GM12878 (cell line): ENCODE results near the gene EXOC4. TPM values are rescaled to one million over a fixed set of nuclear protein-coding genes. Genes with fewer than 3 reads are reported as not detected.

Source experiments
- ATAC-seq: fragments of 200-7000 bp; cut with Tn5 transposase; 3 replicates; pipeline ENCODE4 v1.9.1; 2020; ENCODE audit warnings: mild to moderate bottlenecking, moderate library complexity
- BruUV-seq: library from RNA; stranded (reverse); fragments of 400-500 nt; replicated peaks from 2 replicates; lab custom pipeline; 2021; lab: Mats Ljungman, UMichigan
- CTCF ChIA-PET: fragments of 300-600 bp; sonication (Branson Sonifier 250); formaldehyde crosslinking; extraction: SDS; loops from one replicate; lab custom pipeline; 2021; ENCODE audit warnings: inconsistent platforms; lab: Yijun Ruan, JAX
- POLR2A ChIA-PET: fragments of 350-600 bp; formaldehyde crosslinking; extraction: SDS; loops from one replicate; lab custom pipeline; 2021; ENCODE audit warnings: inconsistent platforms; lab: Charles Lee
- RAD21 ChIA-PET: fragments of 300-600 bp; sonication (Branson Sonifier 250); formaldehyde crosslinking; loops from one replicate; lab custom pipeline; 2023; ENCODE audit warnings: antibody characterized with exemption; ENCODE audit not compliant: unreplicated experiment; lab: Charles Lee
- SMC1A ChIA-PET: fragments of 300-600 bp; sonication (Branson Sonifier 250); formaldehyde crosslinking; loops from one replicate; lab custom pipeline; 2023; ENCODE audit not compliant: unreplicated experiment, uncharacterized antibody; lab: Charles Lee
- DNase-seq: peaks from one replicate; pipeline ENCODE4 v3.0.0-alpha.2; 2011; ENCODE audit warnings: low read depth, low spot score
- FAIRE-seq: peaks from 3 replicates; lab custom pipeline; 2011; peaks lifted over from hg19 to GRCh38; lab: Jason Lieb, UNC
- H2AFZ ChIP-seq: 2 replicates; pipeline ENCODE4 v1.6.0; 2011; ENCODE audit warnings: low read depth, low read length, control low read depth; ENCODE audit not compliant: control insufficient read depth
- H3K27ac ChIP-seq: 2 replicates; pipeline ENCODE4 v1.5.1; 2011; ENCODE audit warnings: control low read depth; ENCODE audit not compliant: control insufficient read depth, insufficient read depth
- H3K27me3 ChIP-seq, 2 experiments: replicated peaks in 1 of 2; 2 replicates each; pipeline versions ENCODE4 v1.6.0 to v1.6.1; 2011; ENCODE audit warnings: low read length in 1 of 2; ENCODE audit not compliant: control insufficient read depth in 2 of 2, insufficient read depth in 2 of 2
- H3K36me3 ChIP-seq, 2 experiments: 2 replicates each; pipeline ENCODE4 v1.5.1; 2011; ENCODE audit warnings: low read length in 1 of 2; ENCODE audit not compliant: control insufficient read depth in 2 of 2, insufficient read depth in 2 of 2
- H3K4me1 ChIP-seq: 2 replicates; pipeline ENCODE4 v1.6.1; 2011; ENCODE audit warnings: mild to moderate bottlenecking, low read length, moderate library complexity, mixed read lengths; ENCODE audit not compliant: control insufficient read depth, insufficient read depth
- H3K4me2 ChIP-seq: 2 replicates; pipeline ENCODE4 v1.6.0; 2011; ENCODE audit warnings: control low read depth; ENCODE audit not compliant: control insufficient read depth, insufficient read depth
- H3K4me3 ChIP-seq: fragments of 200-600 bp; sonication (generic); 2 replicates; pipeline ENCODE4 v1.5.1; 2016
- H3K79me2 ChIP-seq: 2 replicates; pipeline ENCODE4 v1.6.0; 2011; ENCODE audit warnings: low read length; ENCODE audit not compliant: control insufficient read depth, insufficient read depth
- H3K9ac ChIP-seq: 2 replicates; pipeline ENCODE4 v1.8.0; 2011; ENCODE audit warnings: low read length, control low read depth, mixed read lengths; ENCODE audit not compliant: control insufficient read depth, insufficient read depth
- H3K9me3 ChIP-seq: replicated peaks from 3 replicates; pipeline ENCODE4 v1.5.1; 2011; ENCODE audit warnings: mild to moderate bottlenecking, low read length; ENCODE audit not compliant: control insufficient read depth, insufficient read depth
- H4K20me1 ChIP-seq: 2 replicates; pipeline ENCODE4 v1.6.0; 2011; ENCODE audit not compliant: control insufficient read depth, insufficient read depth
- BCL11A ChIP-seq: IDR thresholded peaks from 2 replicates; pipeline ENCODE4 v1.6.1; 2011; ENCODE audit warnings: low read depth, low read length
- CBFB ChIP-seq: IDR thresholded peaks from 2 replicates; pipeline ENCODE4 v1.6.1; 2016; ENCODE audit warnings: antibody characterized with exemption, low read depth
- CREM ChIP-seq: IDR thresholded peaks from 2 replicates; pipeline ENCODE4 v1.6.1; 2014; ENCODE audit warnings: antibody characterized with exemption, low read depth
- DPF2 ChIP-seq: fragments of 450-650 bp; IDR thresholded peaks from 2 replicates; pipeline ENCODE4 v1.6.1; 2017; ENCODE audit warnings: mild to moderate bottlenecking
- MXI1 ChIP-seq: fragments of 150-350 bp; IDR thresholded peaks from 2 replicates; pipeline ENCODE4 v1.6.1; 2011; ENCODE audit warnings: low read depth, mild to moderate bottlenecking, inconsistent platforms, low read length, improper control_type of control experiment
- NFYA ChIP-seq: IDR thresholded peaks from 2 replicates; pipeline ENCODE4 v1.6.1; 2011; ENCODE audit warnings: low read depth, mild to moderate bottlenecking, low read length, improper control_type of control experiment, borderline replicate concordance
- NRF1 ChIP-seq: conservative IDR thresholded peaks from 2 replicates; pipeline ENCODE4 v1.6.1; 2011; ENCODE audit warnings: mild to moderate bottlenecking, low read depth, low read length, improper control_type of control experiment
- SP1 ChIP-seq: IDR thresholded peaks from one replicate; pipeline ENCODE4 v1.6.1; 2011; ENCODE audit warnings: low read depth, low read length
- STAT3 ChIP-seq: IDR thresholded peaks from 2 replicates; pipeline ENCODE4 v1.6.1; 2011; ENCODE audit warnings: low read depth, low read length, improper control_type of control experiment
- TARDBP ChIP-seq: IDR thresholded peaks from 2 replicates; pipeline ENCODE4 v1.6.1; 2016; ENCODE audit warnings: borderline replicate concordance
- TCF12 ChIP-seq: IDR thresholded peaks from 2 replicates; pipeline ENCODE4 v1.6.1; 2011; ENCODE audit warnings: low read depth, mild to moderate bottlenecking, low read length
- ZNF207 ChIP-seq: fragments of 450-650 bp; IDR thresholded peaks from 2 replicates; pipeline ENCODE4 v1.6.1; 2014; ENCODE audit warnings: antibody characterized with exemption, mild to moderate bottlenecking, borderline replicate concordance
- ZNF217 ChIP-seq: fragments of 450-650 bp; IDR thresholded peaks from 2 replicates; pipeline ENCODE4 v1.6.1; 2017; ENCODE audit warnings: antibody characterized with exemption, mild to moderate bottlenecking
- ZZZ3 ChIP-seq: IDR thresholded peaks from 2 replicates; pipeline ENCODE4 v1.6.1; 2011; ENCODE audit warnings: low read depth; ENCODE audit not compliant: control insufficient read depth, insufficient read length
- whole genome bisulfite sequencing: methylation state at CpG from one replicate; pipeline ENCODE4 v1.1.6; 2016; ENCODE audit warnings: low lambda C conversion rate; ENCODE audit not compliant: insufficient replicate concordance, insufficient coverage; ENCODE audit errors: missing lambda C conversion rate; 5-methylcytosine and 5-hydroxymethylcytosine counted together
- in situ Hi-C: fragments of 300-500 bp; cut with MboI; formaldehyde crosslinking; loops from 9 replicates; pipeline ENCODE4 v1.14.3; 2018; ENCODE audit warnings: mixed read lengths
- intact Hi-C: fragments of 100-400 bp; cut with micrococcal nuclease; formaldehyde crosslinking; loops from one replicate; pipeline ENCODE4 v1.14.2; 2022; ENCODE audit not compliant: unreplicated experiment
- polyA plus RNA-seq, 11 experiments: library from polyadenylated mRNA; depleted of rRNA in 4 of 11; unstranded in 6 of 11; stranded (reverse) in 5 of 11; fragments of >200 nt; fragmentation: Nextera tagmentation in 4 of 11; fragmentation: Illumina TruSeq in 1 of 11; extraction: Ambion mirVana in 4 of 11; extraction: Trizol in 1 of 11; gene quantifications; 1 replicate in 1 of 11; 2 replicates in 10 of 11; pipeline versions ENCODE4 v1.2.1 to v1.2.3, GENCODE V29; 2011 to 2016; ENCODE audit warnings: inconsistent platforms in 2 of 11, missing spikeins in 2 of 11, low read depth in 1 of 11
- total RNA-seq, 4 experiments: library from RNA; depleted of rRNA in 3 of 4; stranded (reverse); fragments of >200 nt in 3 of 4; fragmentation: Illumina TruSeq in 1 of 4; extraction: Trizol in 1 of 4; gene quantifications; 2 replicates each; pipeline versions ENCODE4 v1.2.1 to v1.2.3, GENCODE V29; 2013 to 2021
- TF ChIP-seq, protein P1 (sequence below): fragments of 450-650 bp; IDR thresholded peaks from 2 replicates; pipeline ENCODE4 v1.6.1; 2017; ENCODE audit warnings: mild to moderate bottlenecking, moderate library complexity
- TF ChIP-seq, protein P2 (sequence below): fragments of 450-650 bp; IDR thresholded peaks from 2 replicates; pipeline ENCODE4 v1.6.1; 2017; ENCODE audit warnings: mild to moderate bottlenecking, low read depth, inconsistent platforms; ENCODE audit not compliant: poor library complexity, severe bottlenecking
- TF ChIP-seq, protein P3 (sequence below): IDR thresholded peaks from 2 replicates; pipeline ENCODE4 v1.6.1; 2012; ENCODE audit warnings: low read depth, low read length, improper control_type of control experiment

The EXOC4 gene
- total and polyA plus RNA-seq, 10 of the 15 experiments (the other 5 are each of a cell fraction or from before 2014, with no cell fraction given): 13.2 to 44.5 (median 29.6) TPM

DNA sequence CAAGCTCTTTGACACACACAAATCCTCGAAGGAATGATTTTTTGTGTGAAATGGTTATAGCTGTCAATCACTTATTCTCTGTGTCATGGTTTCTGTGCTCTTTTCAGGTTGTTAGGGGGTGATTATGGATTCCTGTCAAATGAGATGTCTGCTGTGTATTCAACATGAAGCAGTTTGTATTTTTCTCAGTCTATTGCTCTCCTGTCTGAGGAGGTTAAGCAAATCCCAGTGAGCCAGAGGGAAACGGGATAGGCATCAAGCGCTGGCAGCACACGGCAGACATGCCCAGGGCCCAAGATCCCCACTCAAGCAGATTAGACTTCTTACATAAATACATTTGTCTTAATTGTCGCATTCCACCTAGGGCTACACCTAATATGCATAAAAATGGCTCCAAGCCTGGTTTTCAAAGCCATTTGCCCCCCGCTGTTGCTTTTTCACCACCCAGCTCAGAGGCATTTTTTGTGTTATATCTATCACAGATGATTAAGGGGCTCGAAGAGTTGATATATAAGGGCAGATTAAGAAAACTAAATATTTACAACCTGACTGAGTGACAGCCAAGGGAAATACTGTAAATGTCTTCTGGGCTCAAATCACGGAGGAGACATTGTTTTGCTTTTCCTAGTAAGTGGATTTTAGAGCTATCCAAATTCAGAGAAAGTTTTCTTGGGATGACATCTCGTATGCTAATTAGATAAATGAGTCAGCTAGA is 681.5 kb downstream of the EXOC4 start:
- BruUV-seq: no TSS peak
- ChIA-PET CTCF (interaction anchor here (0.8 kb wide), 1 partner anchor 12 kb away, joined by 3 read pairs; no protein-coding TSS in a partner anchor), POLR2A (no interaction called here)

More for the DNA sequence above, 681.5 kb downstream of the EXOC4 start:
- TF ChIP-seq TCF12 (no peak), NRF1 (no peak), STAT3 (no peak), BCL11A (no peak), DPF2 (no peak), TARDBP (no peak), CREM (no peak), SP1 (no peak), ZNF207 (no peak), NFYA (no peak), CBFB (no peak), ZNF217 (no peak), ZZZ3 (no peak), MXI1 (no peak)
- TF ChIP-seq, protein P1, sequence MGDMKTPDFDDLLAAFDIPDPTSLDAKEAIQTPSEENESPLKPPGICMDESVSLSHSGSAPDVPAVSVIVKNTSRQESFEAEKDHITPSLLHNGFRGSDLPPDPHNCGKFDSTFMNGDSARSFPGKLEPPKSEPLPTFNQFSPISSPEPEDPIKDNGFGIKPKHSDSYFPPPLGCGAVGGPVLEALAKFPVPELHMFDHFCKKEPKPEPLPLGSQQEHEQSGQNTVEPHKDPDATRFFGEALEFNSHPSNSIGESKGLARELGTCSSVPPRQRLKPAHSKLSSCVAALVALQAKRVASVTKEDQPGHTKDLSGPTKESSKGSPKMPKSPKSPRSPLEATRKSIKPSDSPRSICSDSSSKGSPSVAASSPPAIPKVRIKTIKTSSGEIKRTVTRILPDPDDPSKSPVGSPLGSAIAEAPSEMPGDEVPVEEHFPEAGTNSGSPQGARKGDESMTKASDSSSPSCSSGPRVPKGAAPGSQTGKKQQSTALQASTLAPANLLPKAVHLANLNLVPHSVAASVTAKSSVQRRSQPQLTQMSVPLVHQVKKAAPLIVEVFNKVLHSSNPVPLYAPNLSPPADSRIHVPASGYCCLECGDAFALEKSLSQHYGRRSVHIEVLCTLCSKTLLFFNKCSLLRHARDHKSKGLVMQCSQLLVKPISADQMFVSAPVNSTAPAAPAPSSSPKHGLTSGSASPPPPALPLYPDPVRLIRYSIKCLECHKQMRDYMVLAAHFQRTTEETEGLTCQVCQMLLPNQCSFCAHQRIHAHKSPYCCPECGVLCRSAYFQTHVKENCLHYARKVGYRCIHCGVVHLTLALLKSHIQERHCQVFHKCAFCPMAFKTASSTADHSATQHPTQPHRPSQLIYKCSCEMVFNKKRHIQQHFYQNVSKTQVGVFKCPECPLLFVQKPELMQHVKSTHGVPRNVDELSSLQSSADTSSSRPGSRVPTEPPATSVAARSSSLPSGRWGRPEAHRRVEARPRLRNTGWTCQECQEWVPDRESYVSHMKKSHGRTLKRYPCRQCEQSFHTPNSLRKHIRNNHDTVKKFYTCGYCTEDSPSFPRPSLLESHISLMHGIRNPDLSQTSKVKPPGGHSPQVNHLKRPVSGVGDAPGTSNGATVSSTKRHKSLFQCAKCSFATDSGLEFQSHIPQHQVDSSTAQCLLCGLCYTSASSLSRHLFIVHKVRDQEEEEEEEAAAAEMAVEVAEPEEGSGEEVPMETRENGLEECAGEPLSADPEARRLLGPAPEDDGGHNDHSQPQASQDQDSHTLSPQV: no peak
- TF ChIP-seq, protein P2, sequence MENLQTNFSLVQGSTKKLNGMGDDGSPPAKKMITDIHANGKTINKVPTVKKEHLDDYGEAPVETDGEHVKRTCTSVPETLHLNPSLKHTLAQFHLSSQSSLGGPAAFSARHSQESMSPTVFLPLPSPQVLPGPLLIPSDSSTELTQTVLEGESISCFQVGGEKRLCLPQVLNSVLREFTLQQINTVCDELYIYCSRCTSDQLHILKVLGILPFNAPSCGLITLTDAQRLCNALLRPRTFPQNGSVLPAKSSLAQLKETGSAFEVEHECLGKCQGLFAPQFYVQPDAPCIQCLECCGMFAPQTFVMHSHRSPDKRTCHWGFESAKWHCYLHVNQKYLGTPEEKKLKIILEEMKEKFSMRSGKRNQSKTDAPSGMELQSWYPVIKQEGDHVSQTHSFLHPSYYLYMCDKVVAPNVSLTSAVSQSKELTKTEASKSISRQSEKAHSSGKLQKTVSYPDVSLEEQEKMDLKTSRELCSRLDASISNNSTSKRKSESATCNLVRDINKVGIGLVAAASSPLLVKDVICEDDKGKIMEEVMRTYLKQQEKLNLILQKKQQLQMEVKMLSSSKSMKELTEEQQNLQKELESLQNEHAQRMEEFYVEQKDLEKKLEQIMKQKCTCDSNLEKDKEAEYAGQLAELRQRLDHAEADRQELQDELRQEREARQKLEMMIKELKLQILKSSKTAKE: no peak
- TF ChIP-seq, protein P3, sequence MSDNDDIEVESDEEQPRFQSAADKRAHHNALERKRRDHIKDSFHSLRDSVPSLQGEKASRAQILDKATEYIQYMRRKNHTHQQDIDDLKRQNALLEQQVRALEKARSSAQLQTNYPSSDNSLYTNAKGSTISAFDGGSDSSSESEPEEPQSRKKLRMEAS: no peak
- in situ Hi-C loops (no loop called here), intact Hi-C loops (no loop called here)
- no peaks in the 10 kb centered on the region for H3K79me2 ChIP-seq
- H3K27ac ChIP-seq: no peak overlapping the region
- no peaks in the 10 kb centered on the region for H3K27me3 ChIP-seq
- H2AFZ ChIP-seq: no peak overlapping the region
- SMC1A ChIA-PET: no interaction called here
- RAD21 ChIA-PET: no interaction called here
- H3K4me1 ChIP-seq: no peaks in the 10 kb centered on the region
- FAIRE-seq (no peak), ATAC-seq (no peak), DNase-seq (no peak)
- WGBS: 92% methylated on average over 9 of the region's 9 CpGs
- H3K9ac ChIP-seq: no peak overlapping the region
- H3K9me3 ChIP-seq: no peaks in the 10 kb centered on the region
- H3K4me2 ChIP-seq: no peak overlapping the region
- no peak overlapping the region for H3K4me3 ChIP-seq
- no peaks in the 10 kb centered on the region for H4K20me1 ChIP-seq
- no peaks in the 10 kb centered on the region for H3K36me3 ChIP-seq
